Testis (tissue), 2 donors: ENCODE results near the gene LIMA1.

Source experiments
- POLR2A ChIP-seq: fragments of 450-650 bp; IDR thresholded peaks from one replicate; pipeline ENCODE4 v1.6.1; 2017; ENCODE audit warnings: antibody characterized with exemption, mild to moderate bottlenecking, moderate library complexity
- TF ChIP-seq, protein P1 (sequence below), 3 experiments: fragments of 450-650 bp in 2 of 3; fragments of 200-600 bp in 1 of 3; sonication (generic) in 1 of 3; IDR thresholded peaks; one replicate each; pipeline ENCODE4 v1.5.1; 2016 to 2019; ENCODE audit warnings: antibody characterized with exemption in 3 of 3, mild to moderate bottlenecking in 2 of 3, moderate library complexity in 1 of 3

GRCh38 chr12:50129290-50129689, 154.0 kb downstream of the LIMA1 start:
- no peak for TF ChIP-seq POLR2A
- TF ChIP-seq, protein P1, sequence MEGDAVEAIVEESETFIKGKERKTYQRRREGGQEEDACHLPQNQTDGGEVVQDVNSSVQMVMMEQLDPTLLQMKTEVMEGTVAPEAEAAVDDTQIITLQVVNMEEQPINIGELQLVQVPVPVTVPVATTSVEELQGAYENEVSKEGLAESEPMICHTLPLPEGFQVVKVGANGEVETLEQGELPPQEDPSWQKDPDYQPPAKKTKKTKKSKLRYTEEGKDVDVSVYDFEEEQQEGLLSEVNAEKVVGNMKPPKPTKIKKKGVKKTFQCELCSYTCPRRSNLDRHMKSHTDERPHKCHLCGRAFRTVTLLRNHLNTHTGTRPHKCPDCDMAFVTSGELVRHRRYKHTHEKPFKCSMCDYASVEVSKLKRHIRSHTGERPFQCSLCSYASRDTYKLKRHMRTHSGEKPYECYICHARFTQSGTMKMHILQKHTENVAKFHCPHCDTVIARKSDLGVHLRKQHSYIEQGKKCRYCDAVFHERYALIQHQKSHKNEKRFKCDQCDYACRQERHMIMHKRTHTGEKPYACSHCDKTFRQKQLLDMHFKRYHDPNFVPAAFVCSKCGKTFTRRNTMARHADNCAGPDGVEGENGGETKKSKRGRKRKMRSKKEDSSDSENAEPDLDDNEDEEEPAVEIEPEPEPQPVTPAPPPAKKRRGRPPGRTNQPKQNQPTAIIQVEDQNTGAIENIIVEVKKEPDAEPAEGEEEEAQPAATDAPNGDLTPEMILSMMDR (IDR thresholded peaks at IDR 0.05): no peak
